Cortex of kidney (tissue), 1 donor: ENCODE results near the gene NPTX2.
"Not testable (repeated sequence)": the region's sequence is repeated elsewhere in the genome, so short reads cannot be mapped to it uniquely, and the experiment has no call there.

Experiments
- DNase-seq: peaks from one replicate; lab custom pipeline; 2025; lab: John Stamatoyannopoulos, UW

The NPTX2 gene, protein sequence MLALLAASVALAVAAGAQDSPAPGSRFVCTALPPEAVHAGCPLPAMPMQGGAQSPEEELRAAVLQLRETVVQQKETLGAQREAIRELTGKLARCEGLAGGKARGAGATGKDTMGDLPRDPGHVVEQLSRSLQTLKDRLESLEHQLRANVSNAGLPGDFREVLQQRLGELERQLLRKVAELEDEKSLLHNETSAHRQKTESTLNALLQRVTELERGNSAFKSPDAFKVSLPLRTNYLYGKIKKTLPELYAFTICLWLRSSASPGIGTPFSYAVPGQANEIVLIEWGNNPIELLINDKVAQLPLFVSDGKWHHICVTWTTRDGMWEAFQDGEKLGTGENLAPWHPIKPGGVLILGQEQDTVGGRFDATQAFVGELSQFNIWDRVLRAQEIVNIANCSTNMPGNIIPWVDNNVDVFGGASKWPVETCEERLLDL

GRCh38 chr7:98617051-98617959 lies at the start of gene NPTX2:
Gene NPTX2, plus strand, starts transcription at chr7:98617285. Its CDS starts 177 bp downstream, at chr7:98617462.
- DNase-seq = no peak

- no peak for DNase-seq
These were observed 49.1 kb upstream of the NPTX2 start for GRCh38 chr7:98567991-98568390.

DNA sequence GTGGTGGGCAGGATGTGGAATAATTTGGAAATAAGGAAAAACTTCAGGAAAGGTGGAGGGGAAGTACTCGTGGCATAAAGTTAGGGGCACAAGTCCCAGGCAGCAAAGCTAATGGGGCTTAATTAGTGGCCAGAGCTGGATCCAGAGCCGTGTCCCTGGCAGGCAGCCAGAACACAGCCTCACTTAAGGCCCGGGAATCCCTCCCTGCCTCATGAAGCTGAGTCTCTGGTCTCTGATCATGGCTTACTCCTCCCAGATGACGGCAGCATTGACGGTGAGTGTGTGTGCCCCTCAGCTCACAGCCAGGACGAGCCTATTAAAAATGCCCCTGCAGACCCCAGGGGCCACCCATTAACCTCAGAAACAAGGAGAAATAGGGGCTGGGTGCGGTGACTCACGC lies 48.2 kb upstream of the NPTX2 start:
- no peak for DNase-seq

DNA sequence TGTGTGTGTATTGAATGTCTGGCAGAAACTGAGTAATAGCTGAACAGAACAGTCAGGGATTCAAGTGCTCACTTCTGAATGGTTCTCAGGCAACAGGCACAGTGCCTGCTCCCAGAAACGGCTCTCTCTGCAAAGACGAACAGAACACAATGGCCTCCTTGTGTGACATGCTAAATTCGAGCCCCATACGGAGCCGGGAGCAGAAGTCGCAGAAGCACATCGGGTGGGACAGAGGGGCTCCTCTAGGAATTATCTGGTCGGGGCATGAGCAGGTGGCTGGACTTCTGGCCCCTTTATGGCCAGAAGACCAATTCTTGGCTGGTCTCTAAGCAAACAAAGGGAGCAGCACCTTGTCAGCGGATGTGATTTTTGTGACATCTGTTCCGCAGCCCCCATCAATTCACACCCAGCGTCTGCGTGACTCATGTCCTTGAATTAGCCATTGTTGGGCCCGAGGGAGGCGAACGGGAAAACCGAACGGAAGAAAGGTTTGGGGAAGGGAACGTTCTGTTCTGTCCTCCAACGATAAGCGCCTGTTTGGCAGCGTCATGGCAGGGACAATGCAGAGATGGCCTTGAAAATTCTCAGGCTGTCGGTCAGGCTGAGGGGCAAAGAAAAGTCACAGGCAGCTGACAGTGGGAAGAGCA lies 47.3 kb upstream of the NPTX2 start:
- DNase-seq = no peak

DNA sequence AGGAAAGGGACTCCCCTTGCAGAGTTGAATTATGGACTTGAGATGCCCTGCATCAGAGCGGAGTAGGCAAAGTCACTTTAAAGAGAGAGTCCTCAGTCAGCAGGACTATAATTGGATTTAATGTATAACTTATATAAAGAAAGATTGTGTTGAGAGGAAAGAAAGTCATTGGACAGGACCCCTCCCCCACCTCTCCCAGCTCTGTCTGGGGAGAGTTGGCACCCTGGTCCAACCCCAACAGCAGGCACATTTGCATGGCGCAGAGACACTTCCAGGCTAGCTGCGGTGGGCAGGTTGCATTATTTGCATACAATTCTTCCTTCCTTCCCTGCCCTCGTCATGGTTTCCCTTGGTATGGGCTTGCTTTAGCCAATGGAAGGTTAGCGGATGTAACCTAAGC lies 46.1 kb upstream of the NPTX2 start:
- DNase-seq = no peak

DNA sequence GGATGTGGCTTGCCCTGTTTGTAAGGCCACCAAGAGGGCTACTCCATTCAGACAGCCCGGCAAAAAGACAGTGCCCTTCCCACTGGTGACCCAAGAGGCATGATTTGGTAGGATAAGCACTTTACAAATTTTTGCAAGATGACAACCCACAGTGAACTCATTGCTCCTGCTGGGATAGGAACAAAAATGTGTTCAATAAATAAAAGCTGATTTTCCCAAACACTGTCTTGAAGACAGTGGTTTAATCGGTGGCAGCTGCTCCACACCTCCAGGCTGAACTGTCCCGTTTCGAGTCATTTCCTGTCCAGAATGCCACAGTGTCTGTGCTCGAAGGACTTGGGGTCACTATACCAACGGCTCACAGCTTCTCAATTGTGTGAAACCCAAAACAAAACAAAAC lies 45.1 kb upstream of the NPTX2 start:
- DNase-seq = no peak

- not testable (repeated sequence) for DNase-seq
These were observed 44.4 kb upstream of the NPTX2 start for GRCh38 chr7:98572716-98573115.

GRCh38 chr7:98573816-98574215 lies 43.3 kb upstream of the NPTX2 start:
- DNase-seq = no peak

DNA sequence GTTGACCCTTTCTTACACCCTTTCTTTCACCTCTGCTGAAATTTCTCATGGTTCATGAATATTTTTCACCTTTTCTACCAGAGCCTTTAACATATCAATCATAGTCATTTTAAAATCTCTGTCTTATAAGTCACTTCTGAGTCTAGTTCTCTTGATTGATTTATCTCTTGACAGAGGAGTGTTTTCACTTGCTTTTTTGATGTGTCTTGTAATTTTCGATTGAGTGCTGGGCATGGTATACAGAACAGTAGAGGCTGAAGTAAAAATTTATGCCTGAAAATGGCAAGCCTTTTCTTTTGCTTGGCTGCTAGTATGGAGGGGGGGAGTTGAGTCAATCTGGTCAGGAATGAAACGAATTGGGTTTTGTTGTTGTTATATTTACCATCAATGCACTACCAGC lies 41.2 kb upstream of the NPTX2 start:
- no peak for DNase-seq

- no peak for DNase-seq
These were observed 32.3 kb upstream of the NPTX2 start for GRCh38 chr7:98584830-98585229.

DNA sequence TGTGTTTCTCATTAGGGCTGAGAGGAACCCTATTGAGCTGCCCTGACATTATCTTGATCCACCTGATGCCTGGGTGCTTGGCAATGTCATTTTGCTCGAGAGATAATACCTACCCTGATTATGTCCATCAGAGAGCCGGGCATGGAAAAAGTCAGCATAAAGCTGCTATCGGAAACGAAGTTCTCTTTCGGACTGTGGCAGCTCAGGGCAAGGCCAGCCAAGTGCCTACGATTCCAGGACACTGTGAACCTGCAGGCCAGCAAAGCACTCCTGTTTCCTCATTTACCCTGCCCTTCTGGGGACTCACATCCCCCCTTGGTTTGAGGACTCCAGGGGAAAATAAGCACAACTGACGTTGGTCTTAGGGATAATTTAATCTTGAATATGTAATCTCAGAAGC lies 25.2 kb upstream of the NPTX2 start:
- no peak for DNase-seq

GRCh38 chr7:98594348-98594747 lies 22.7 kb upstream of the NPTX2 start:
- no peak for DNase-seq

DNA sequence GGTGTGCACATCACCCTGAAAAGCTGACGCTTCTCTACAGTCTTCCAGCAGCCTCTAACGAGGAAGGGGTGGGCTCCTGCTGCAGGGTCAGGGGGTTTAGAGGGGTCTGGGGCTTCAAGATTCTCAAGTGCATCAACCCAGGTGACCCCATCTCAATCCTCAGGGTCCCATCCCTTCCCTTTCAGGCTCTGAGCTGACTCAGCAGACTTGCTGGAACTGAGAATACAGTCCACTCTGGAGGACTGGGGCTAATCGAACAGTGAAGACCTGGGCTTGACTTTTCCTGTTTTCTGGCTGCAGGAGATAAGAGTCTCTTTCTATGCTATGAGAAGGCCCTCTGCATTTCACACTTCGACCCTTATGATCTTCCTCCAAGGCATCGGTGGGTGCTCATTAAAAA lies 22.3 kb upstream of the NPTX2 start:
- DNase-seq = no peak

GRCh38 chr7:98598846-98599615 lies 18.1 kb upstream of the NPTX2 start:
- no peak for DNase-seq

- DNase-seq = no peak
These were observed 17.2 kb upstream of the NPTX2 start for GRCh38 chr7:98599886-98600285.

- DNase-seq = no peak
These were observed 14.2 kb upstream of the NPTX2 start for GRCh38 chr7:98602755-98603398.

- DNase-seq = no peak
These were observed 13.7 kb upstream of the NPTX2 start for GRCh38 chr7:98603399-98603788.

DNA sequence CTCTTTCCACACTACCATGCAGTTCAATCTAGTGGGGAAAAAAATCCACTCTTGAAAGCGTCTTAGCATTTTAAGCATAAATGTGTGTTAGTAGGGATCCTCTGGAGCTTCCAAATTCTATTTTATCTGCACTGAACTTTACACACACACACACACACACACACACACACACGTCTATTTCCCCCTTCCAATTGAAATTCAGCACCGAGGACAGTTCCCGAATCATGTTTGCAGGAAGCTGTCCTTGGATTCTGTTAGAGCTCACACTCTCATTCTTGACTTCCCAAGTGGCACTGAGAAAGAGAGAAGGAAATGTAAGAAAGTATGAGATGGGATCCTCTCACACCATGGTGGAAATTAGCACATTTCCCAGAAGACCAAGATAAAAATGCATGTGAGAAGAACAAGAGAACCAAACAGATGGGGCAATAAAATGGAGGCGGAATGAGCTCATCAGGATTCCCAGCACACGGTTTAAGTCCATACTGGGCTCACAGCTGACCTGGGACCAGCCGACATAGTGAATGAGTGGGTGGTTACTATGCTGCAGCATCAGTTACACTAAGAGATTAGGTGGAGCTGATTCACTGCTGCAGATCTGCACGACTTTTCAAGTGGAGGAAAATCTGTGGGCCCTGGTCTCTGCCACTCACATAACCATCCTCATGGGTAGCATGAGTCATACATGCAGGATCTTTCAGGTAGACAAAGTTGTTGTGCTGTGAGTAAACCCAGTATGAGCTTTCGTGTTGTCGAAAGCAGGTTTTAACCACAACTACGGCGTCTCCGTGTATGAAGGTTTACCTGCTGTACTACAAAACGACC lies 3.3 kb upstream of the NPTX2 start:
- DNase-seq = no peak

- DNase-seq = no peak
These were observed 569 bp upstream of the NPTX2 start for GRCh38 chr7:98616381-98617050.

DNA sequence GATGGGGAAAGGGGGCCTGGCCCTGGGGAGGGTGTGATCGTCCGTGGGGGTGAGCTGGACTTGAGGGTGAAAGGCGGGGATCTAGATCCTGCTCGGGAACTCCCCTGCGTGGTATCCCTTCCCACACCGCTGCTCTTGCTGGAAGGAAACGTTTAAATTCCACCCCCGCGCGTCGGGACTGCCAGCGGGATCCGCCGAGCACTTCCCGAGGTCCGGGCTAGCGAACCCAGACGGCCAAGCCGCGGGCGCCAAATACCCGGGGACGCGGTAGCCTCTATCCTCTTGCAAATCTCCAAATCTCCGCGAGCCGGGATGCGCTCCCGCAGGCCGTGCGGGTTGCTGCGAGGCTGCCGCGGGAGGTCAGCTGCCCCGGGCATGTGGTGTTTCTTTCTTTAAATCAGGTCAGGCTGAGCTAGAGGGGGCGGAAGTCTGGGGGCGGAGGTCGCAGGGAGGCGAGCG lies 904 bp downstream of the NPTX2 start:
- DNase-seq = no peak
